ENCODE data around the gene KIF23.
A peak's percentile ranks its signal among the peaks of the same experiment; 100 is the strongest.

Gene KIF23

DNA sequence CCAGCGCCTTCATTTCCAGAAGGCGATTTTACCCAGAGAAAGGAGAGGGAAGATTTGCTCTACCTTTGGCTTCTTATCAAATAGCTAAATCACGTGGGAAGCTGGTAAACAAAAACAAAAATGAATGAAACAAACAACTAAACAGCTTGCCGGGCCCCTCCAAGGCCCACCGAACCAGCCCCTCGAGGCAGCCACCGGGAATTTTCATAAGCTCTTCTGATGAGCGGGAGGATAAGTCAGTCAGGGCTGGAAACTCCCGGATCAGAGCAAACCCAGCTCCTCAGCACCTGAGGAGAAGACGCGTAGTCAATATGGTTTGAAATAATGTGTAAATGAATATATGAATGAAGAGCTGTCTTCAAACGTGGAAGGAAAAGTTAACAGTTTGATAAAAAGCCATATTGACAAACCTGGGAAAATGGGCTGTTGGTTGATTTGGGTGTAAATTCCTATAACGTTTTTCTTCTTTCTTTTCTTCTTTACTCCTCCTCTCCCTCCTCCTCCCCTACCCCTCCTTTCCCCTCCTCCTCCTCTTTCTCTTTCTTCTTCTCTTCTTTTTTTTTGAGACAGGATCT is 49.1 kb downstream of the KIF23 start:
- no peak for DNase-seq (ENCODE audit: low read depth in 2 of 2)

DNA sequence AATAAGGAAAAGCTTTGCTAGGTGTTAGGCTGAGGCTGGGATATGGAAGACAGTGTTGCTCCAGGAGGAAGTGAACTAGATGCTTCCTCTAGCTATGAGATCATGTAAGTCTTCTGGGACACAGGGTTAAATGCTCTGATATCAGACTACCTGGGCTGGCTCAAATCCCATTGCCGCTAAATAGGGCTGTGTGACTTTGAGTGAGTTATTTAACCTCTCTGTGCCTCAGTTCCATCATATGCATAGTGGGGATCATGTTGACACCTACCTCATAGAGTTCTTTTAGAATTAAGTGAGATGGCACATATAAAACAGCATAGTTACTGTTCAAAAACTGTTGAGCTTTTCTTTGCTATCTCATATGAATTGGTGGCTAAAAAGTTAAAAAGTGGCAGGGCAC is 51.1 kb downstream of the KIF23 start:
- no peak for DNase-seq (ENCODE audit: low read depth in 2 of 2)

DNA sequence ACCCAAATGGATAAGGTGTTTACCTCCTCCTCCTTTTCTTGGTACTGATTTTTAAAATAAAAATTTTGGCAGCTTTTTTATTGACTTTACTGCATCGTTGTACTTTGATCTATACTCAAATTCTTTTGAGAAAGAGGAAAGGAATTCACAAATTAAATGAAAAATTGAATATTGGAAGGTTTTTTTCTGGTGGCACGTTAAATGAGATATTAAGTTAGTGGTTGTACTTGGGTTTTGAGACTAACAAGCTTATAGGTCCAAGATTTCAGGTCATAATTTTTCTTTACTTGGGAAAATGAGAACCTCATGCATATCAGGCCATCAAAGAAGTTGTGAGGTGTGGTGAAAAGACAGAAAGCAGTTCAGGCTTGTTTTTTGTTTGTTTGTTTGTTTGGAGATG is 52.6 kb downstream of the KIF23 start:
- no peak for DNase-seq (ENCODE audit: low read depth in 2 of 2)

DNA sequence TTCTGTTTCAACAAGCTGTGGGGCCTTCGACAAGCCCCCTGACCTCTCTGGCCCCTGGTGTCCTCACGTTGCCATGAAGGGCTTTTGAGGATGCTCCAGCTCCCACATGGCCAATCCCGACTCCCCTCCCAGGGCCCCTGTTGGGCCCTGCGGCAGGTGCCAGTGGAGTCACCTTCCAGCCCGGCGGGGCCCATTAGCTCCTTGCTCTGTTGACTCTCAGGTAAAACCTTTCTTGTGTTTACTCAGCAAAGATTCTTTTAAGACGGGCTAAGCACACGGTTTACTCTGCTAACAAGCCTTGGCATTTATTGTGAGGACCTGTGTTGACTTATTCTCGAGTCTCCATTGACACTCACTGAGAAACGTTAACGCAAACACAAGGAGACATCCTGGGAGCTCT is 53.5 kb downstream of the KIF23 start:
- no peak for DNase-seq (ENCODE audit: low read depth in 2 of 2)

DNA sequence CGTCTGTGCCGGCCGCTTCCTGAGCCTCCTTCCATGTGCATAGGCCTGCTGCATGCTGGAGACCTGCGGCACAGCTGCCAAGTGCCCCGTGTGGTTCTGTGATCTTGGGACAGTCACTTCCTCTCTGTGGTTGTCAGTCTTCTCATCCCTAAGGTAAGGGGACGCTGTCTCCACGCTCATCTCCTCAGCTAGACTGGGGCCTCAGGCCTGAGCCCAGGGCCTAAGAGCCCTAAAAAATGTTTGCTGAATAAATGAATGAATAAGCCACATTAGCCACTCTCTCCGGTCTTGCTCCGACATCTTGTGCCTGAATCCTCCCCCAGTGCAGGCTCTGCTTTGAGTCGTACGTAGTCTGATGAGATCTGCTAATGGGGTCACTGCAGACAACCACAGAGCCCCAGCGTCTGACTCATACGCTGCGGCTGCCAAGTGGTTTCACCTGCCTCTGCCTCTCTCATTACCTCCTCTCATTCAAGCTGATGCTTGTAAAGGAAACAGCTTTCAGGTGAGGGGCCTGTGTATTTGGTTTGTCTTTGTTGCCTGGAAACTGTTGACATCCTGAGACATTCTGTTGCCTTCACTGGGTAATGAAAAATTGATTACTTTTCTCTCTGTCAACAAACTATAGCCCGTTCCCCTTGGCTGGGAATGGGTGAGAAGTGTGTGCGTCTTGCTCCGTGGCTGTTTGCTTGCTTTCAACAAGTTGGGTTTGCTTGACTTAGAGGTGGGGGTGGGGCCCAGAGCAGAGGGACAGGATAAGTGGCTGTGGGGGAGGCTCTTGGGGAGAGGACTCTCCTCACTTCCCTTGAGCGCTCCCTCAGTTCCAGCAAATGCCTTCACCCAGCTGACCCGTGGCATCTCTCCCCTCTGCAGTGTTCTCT is 54.3 kb downstream of the KIF23 start:
- DNase-seq (ENCODE audit: low read depth in 2 of 2): peak; percentile 59 to 65

DNA sequence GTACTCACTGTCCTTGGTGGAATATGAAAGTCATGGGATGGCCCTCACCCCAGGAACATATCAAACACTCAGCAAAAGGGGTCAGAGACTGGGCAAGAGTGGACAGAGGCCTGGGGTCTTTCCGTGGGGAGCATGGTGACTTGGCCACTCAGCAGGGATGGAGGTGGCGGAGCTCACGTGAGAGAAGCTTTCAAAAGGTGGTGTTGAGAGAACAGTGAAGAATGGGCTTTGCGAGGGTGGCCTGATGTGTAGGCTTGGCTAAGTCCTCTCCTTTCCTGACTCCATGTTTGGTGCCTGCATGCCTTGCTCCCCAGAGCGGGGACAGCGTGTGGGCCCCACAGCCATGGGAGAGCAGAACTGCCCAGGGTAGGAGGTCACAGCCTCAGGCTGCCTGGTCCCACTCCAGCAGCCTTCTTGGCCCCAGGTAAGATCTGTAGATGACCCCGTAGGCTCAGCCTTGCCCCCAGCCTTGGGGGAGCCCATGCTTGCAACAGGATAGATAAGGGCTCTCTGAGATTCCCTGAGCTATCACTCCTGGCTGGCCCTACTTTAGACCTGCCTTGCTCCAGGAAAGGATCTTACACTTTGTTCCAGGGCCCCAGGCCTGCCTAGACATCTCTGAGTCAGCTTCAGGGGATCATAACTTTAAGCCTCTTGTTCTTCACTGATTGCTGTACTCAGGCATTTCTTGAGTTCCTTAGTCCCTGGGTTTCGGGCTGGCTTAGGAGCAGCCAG is 55.5 kb downstream of the KIF23 start:
- DNase-seq (ENCODE audit: low read depth in 2 of 2): no peak

DNA sequence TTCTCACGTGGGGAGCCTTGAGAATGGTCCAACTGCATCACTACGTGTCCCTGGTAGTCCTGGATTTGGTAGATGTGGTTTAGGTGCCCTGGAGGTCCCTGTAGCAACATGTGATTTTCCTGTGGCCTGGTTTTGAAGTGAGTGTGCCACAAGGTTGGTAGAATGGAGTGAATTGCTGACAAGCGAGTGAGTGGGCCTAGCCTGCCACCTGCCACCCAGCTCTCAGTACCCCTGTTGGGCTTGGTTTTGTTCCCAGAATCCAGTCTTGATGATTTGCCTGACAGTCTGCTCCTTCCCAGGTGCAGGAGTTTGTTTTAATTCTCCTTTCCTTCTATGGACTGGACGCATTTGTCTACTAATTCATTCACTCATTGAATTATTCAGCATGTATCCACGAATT is 57.9 kb downstream of the KIF23 start:
- DNase-seq (ENCODE audit: low read depth in 2 of 2): no peak

DNA sequence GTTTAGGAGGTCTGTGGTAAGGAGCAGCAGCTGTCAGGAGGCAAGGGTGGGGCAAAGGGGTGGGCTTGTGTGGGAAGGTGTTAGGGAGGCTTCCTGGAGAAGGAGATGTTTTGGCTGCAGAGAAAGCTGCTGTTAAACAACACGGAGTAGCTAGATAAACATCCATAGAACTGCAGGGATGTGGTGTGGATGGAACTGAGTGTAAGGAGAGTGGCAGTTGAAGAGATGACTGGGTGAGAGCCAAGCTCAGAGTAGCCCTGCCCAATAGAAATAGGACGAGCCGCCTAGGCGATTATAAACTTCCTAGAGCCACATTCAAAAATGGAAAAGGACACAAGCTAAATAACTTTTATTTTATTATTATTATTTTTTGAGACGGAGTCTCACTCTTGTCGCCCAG is 58.4 kb downstream of the KIF23 start:
- DNase-seq (ENCODE audit: low read depth in 2 of 2): no peak

DNA sequence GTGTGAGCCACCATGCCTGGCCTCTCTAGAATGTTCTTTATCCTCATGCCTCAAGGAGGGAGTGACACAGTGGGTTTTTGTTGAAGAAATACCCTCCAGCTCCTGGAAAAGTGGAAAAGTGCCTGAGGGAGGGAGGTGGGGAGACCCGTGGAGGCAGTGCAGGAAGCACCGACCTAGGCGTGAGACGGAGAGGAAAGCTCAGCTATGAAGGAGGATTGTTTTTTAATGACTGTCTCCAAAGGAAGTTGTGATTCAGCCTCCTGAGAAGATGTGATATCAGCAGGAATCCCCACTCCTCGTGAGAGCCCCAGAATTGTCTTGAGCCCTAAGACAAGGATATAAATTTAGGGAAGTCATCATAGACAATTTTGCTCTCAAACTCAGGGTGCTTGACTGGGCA is 60.1 kb downstream of the KIF23 start:
- DNase-seq (ENCODE audit: low read depth in 2 of 2): no peak

DNA sequence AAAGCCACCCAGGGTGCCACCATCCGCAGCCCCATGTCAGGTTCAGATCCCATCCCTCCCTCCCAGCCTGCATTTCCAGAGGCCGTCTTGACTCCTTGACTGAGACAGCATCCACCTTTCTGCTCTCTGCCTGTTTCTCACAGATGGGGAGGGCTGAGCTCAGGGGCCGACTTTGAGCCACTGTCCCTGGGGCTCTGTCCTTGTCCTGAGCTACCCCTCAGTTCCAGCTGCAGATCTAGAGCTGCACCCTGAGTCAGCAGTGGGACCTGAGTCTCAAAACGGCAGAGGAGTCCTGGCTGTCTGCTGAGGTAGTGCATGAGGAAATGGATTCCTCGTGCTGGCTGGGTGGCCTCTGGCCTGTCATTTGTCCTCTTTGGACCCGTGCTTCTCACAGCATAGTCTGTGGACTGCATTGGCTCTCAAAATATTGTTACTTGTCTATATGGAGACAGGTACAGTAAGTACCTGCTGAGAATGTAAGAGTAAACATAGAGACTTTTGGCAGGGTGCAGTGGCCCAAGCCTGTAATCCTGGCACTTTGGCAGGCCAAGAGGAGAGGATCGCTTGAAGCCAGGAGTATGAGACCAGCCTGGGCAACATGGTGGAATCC is 60.8 kb downstream of the KIF23 start:
- no peak for DNase-seq (ENCODE audit: low read depth in 2 of 2)

DNA sequence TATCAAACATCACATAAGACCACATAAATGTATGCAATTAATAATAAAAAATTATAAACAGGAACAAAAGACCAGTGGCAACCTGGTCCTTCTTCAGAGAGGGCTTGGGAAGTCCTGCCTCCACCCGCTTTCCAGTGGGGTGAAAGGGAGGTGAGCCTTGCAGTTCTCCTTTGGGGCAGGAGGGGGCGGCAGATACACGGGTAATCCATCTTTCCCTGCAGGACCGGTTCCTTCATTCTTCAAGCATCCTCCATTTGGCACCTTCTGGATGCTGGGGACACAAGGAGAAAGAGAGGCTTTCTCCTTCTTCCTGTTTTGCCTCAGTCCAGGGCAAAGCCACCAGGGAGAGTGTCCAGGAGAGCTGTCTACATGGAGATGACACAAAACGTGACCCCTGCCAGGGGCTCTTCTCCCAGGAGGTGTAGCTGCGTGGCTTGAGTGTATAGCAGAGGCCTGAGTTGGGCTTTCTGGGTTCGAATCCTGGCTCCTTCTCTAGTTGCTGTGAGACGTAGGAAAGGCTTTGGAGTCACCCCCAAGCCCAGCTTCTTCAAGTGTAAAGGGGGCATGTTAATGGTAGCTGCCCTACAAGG is 61.7 kb downstream of the KIF23 start:
- peak; percentile 59 to 78 for DNase-seq (ENCODE audit: low read depth in 2 of 2)

DNA sequence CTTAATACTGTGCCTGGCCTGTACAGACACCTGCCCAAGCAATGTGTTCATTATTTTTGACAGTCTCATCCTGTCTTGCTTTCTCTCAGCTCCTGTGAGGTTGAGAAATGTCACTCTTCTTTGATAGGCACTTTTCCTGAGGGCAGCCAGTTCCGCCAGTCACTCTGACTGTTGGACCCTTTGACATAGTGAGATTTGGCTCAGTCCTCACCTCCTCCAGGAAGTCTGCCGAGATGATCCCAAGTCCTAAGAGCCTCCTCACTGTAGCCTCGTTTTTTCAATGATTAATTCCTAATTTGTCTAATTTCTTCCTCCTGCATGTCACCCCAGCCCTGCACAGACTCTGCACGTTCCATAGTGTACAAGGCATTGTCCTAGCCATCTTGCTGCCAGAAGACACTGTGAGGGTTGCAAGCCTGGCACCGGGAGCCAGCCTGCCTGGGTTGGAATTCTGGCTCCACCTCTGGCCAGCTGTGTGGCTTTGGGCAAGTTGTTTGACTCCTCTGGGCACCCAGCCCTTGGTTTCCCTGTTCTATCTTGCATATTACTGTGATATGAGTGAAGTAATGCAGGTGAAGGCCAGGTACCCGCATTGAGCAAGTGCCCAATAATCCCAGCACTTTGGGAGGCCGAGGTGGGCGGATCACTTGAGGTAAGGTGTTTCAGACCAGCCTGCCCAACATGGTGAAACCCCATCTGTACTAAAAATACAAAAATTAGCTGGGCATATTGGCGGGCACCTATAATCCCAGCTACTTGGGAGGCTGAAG is 62.7 kb downstream of the KIF23 start:
- no peak for DNase-seq (ENCODE audit: low read depth in 2 of 2)

DNA sequence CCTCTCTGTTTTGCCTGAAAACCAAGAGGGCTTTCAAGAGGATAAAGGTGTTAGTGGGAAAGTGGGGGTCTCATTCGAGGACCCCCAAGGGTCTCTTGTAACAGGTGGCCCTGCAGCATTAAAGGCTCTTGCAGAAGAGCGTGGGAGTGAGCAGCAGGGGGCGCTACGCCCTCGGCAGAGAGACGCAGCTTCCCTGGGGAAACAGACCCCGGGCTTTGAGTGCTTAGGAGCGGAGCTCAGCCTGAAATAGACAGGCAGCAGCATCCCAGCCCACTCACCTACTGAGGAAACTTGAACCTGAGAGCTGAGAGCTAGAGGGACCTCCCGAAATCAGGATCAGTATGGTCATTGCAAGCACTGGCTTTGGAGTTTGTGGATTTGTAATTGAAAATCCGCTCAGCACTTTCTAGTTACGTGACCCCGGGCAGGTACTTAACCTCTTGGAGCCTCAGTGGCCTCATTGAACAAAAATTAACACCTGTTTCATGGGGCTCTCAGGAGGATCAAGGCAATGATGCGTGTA is 64.2 kb downstream of the KIF23 start:
- no peak for DNase-seq (ENCODE audit: low read depth in 2 of 2)

DNA sequence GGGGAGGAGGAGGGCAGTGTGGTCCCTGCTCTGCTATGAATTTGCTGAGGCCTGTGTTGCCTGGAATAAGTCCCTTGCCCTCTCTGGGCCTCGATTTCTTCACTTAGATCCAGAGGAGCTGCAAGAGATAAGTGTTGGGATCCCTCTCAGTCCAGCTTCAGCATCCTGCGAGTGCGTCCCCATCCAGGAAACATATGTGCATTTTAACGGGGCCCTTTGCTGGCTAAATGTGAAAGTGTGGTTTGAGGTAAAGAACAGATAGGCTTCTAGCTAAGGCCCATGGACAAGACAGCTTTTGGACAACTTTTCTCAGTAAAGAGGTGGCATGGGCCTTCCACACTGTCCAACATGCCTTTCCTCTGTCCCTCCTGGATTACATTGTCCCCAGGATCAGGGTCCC is 64.9 kb downstream of the KIF23 start:
- DNase-seq (ENCODE audit: low read depth in 2 of 2): no peak

DNA sequence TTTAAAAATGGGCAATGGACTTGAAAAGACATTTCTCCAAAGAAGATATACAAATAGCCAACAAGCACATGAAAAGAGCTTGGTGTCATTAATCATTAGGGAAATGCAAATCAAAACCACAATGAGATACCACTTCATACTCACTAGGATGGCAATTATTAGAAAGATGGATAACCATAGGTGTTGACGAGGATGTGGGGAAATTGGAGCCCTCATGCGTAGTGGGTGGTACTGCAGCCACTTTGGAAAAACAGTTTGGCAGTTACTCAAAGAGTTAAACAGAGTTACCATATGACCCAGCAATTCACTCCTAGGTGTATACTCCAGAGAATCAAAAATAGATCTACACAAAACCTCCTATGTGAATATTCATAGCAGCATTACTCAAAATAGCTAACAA is 65.8 kb downstream of the KIF23 start:
- no peak for DNase-seq (ENCODE audit: low read depth in 2 of 2)

DNA sequence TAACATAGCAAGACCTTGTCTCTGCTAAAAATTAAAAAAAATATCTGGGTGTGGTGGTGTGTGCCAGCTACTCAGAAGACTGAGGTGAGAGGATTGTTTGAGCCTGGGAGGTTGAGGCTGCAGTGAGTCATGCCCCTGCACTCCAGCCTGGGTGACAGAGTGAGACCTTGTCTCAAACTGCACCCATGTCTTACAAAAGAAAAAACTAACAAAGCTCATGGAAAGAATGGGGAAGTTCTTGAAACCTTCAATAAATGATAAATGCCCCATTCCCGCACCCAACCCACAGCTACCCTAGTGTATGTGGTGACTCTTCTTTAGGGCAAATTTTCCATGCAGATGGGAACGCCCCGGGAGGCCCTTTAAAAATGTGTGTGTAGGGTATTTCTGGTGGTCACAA is 66.8 kb downstream of the KIF23 start:
- no peak for DNase-seq (ENCODE audit: low read depth in 2 of 2)

DNA sequence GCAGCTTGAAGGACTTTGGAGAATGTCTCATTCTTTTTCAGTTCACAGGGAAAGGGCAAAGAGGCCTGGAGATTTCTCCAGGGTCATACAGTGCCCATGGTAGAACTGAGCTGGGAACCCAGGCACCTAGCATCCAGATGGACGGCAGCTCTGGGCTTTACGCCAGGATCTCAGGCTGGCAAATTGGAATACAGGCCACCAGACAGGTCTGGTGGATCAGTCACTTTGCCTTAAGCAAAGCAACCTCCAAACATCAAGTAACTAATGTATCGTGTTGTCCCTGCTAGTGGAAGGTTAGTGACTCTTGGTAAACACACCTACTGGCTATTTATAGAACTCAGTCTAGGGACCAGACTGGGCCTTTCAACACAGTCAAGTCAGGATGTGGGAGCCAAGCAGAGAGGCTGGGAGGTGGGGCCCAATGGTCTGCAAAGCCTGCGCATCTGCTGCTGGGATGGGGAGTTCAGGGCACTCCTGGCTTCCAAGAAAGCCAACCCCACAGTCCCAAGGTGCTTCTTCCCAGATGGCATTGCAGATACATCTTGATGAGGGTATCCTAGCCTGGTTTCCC is 68.6 kb downstream of the KIF23 start:
- no peak for DNase-seq (ENCODE audit: low read depth in 2 of 2)

DNA sequence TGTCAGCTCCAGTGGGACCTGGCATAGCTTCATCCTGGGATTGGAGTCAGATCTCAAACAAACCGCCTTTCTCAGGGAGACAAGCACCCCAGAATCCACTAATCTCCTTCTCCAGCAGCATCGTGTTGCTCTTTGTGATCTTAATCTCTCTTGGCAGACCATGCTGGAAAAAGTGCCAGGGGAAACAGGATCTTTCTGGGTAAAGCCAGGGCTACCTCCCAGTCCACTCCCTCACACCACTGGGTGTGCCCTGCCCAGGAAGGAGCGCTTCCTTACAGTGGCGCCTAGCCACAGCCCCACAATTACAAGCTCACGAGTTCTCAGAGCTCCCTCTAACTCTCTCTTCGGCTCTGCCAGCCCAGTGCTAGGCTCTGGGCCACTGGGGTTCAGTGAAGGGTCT is 70.7 kb downstream of the KIF23 start:
- no peak for DNase-seq (ENCODE audit: low read depth in 2 of 2)

DNA sequence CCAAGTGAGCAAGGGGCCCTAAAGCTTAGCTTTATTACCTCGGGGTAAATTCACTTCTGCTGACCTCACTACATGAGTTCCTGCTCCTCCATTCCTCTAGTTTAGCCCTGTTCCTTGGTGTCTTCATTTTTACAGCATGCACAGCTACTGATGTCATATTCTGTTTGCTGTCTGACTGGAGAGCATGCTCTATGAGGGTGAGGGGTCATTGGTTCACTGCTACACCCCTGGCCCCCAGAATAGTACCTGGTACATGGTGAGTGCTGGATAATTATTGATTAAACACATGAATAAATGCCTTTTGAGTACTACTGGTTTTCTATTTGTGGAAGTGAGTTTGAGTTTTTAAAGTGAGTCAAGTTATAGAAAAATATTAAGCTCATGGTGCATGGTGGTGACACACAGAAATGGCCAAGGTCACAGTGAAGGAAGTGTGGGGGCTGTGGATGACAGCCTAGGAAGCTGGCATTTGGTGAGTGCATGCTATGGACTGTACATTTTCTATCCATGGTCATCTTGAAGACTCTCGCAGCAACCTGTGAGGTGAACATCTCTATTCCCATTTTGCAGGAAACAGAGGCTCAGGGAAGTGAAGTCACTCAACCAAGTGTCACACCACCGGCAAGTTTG is 72.4 kb downstream of the KIF23 start:
- DNase-seq (ENCODE audit: low read depth in 2 of 2): no peak

DNA sequence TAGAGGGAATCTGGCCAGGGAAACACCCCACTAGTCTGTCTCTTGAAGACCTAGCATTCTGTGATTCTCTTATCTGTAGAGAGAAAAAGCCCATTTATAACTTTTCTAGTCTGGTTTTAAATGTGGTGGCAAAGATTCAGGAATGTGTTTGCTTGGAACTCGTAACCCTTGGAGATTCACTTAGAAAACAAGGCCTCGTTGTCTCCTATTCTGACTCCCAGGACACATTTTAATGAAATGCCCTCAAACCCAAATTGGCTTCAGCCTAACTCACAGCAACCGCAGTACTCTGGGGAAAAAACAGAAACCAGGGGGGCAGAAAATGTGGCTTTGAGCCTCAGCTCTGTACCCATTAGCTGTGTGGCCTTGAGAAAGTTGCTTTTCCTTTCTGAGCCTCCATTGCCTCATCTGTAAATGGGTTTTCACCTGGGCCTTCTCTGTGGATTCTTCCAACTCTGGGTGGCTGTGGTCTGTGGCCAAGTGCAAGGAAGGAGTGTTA is 75.0 kb downstream of the KIF23 start:
- no peak for DNase-seq (ENCODE audit: low read depth in 2 of 2)
